HG03103 (cell line): ENCODE results near the gene USP49.
A peak's percentile ranks its signal among the peaks of the same experiment; 100 is the strongest.

Experiments
- ATAC-seq: cut with Tn5 transposase; IDR thresholded peaks from one replicate; pipeline ENCODE4 v1.9.1; 2021; ENCODE audit warnings: low read depth; ENCODE audit not compliant: unreplicated experiment

The USP49 gene

DNA sequence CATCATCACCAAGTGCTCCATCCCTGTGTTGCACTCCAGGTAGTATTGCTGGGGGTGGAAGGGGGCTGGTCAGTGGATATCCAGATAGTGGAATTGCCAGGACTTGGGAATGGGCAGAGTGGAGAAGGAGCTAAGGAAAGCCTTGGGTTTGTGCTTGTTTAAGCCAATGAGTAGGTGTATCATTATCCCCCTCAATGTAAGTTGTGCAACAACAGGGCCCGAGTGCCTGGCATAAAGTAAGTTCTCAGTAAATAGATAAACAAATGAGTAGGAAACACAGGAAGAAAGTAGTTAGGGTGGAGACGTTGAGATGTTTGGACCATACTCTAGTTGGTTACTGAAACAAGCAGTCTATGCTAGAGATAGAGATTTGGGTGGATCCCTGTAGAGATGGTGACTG lies 36.6 kb upstream of the USP49 start:
- no peak for ATAC-seq

DNA sequence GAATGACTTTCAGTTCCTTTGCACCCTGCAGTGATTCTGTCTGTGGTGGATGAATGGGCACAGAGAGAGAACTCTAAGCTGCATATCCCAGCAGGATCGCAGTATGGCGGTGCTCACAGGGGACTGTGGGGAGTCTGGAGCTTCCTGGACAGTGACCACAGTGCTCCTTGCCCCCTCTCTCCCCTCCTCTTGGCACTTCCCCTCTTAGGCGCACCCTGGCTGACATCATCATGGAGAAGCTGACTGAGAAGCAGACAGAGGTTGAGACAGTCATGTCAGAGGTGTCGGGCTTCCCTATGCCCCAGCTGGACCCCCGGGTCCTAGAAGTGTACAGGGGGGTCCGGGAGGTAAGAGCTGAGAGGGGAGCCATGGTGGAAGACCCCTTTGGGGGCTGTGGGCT lies 34.7 kb upstream of the USP49 start:
- ATAC-seq = no peak

DNA sequence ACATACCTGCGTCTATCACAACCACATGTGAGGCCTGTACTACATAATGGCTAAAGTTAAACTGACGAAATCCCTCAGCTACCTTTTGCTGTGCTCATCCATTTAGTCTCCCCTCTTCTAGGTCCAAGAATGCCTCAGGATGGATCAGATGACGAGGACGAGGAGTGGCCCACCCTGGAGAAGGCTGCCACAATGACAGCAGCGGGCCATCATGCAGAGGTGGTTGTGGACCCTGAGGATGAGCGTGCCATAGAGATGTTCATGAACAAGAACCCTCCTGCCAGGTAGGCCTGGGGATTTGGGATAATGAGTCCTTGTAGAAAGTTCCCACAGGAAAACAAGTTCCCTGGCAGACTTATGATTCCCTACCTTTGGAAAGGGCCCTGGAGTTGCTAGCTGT lies 32.1 kb upstream of the USP49 start:
- no peak for ATAC-seq

DNA sequence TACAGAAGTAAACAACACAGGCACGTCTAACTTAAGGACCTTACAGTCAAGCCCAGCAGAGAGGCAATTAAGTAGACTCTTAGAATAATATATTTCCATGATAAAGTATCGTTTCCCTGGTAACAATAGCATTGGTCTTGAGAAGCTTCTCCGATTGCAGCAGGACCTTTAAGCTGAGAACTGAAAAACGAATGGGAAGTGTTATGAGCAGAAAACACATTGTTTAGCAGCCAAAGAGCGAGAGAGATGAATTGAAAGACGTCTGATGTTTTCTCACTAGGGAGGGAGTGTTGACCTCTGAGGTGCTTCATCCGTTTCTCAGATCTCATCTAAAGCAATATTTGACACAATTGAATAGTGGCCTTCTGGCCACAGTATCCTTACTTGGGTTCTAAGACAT lies 27.0 kb upstream of the USP49 start:
- no peak for ATAC-seq

DNA sequence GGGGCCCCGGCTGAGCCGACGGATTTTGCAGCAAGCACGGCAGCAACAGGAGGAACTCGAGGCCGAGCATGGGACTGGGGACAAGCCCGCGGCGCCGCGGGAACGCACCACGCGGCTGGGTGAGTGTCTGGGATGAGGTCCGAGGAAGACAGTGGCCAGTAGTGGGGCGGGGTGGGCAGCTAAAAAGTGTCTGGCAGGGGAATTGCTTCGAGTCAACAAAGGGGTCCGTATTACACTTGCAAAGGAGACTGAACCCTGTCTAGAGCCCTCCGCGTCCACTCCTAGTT lies 26.5 kb upstream of the USP49 start:
- ATAC-seq = peak; percentile 11

DNA sequence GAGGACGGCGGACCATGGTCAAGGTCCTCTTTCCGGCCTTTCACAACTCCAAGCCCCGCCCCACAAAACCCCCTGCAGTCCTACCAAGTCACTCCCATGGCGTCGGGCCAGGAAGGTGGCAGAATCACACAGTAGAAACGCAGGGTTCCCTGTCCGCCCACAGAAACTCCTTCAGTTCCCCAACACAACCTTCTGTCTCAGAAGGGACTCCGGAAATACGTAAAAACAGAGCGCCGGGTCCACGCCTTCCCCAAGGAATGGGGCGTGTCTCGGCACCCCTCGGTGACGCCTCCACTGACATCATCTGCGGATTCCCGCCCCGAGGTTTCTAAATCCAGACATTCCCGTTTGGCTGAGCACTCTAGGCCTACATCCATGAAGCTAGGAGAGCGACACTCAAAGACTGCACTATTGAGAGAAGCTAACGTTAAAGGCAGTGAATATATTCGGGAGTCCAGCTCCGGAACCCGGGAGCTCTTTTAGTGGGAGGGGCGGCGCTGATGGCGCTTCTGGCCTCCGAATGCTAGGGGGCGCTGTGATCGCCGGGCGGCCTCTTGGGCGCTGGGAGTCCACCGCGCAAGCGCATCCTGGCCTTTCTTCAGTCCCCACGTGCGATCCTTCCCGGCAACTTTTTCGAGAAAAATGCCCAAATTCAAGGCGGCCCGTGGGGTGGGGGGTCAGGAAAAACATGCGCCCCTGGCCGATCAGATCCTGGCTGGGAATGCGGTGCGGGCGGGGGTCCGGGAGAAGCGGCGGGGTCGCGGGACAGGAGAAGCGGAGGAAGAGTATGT lies 25.9 kb upstream of the USP49 start, which contains the start of the genes BYSL and MED20:
BYSL (plus strand) TSS at position 579 of the 791 bp plus-strand sequence; CDS start at position 643, 64 bp downstream.
MED20 (minus strand) TSS at position 219 of the 791 bp plus-strand sequence; CDS start at position 98, 121 bp downstream.
- ATAC-seq = peak; percentile 78

DNA sequence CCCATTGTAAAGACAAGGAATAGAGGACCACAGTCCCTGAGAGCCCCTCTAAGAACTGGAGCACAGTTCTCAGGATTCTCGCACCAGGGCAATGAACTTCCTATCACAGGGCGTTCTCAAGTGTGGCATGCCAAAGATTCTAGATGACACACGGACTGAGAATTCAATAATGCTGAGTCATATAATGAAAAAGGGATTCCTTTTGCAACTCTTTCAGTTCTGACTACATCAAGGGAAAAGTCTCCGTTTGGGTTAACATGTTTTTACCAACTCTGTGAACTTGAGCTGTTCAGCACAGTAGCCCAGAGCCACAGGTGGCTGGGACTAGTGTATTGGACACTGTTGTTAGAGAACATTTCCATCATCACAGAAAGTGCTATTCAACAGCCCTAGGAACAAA lies 22.4 kb upstream of the USP49 start:
- ATAC-seq = no peak

DNA sequence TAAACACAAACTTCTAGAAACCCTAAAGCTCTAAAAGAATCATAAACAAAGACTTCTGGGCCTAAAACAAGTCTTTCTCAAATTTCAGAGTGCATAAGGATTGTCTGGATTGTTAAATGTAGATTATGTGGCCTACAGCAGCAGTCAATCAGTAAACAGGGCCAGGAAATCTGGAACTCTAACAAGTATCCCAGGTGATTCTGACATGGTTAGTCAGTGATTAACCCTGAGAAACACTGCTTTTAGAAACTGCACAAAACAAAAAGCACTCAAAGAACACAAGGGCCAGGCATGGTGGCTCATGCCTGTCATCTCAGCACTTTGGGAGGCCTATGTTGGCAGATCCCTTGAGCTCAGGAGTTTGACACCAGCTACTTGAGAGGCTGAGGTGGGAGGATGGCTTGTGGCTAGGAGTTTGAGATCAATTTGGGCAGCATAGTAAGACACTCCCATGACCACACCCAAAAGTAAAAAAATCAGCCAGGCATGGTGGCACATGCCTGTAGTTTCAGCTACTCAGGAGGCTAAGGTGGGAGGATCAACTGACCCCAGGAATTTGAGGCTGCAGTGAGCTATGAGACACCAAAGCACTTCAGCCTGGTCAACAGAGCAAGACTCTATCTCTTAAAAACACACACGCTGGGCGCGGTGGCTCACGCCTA lies 19.8 kb upstream of the USP49 start:
- no peak for ATAC-seq

DNA sequence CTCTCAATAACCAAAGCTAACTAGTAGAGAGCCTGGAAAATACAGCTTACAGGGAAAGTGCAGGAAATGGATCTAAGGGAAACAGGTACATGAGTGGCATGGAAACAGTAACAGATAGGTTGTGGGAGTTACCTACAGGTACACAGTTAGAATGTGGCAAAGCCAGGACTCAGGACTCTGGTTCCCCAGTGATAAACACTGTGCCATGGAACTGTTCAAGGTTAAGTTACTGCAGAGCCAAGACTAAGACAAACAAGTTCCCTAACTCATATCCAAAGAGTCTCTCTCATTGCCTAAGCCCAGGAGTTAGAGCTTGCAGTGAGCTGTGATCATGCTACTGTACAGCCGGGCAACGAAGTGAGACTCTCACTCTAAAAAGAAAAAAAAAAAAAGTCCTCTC lies 19.2 kb upstream of the USP49 start:
- ATAC-seq = no peak

DNA sequence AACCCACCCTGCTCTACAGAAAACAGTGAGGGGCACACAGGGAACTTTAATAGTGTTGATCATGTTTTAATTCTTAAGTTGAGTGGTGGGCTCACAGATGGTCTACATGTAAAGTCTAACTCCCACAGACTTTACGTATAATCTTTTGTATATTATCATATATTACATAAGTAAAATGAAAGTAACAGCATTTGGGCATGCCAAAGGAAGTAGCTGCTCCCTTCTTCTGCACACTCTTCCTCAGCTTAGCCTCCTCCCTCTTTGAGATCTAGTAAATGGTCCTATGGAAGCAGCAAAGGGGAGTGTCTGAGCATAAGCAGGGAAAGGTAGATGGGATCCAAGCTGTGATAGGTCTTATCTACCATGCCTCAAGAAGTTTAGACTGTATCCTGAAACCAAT lies 14.6 kb upstream of the USP49 start:
- ATAC-seq = no peak

DNA sequence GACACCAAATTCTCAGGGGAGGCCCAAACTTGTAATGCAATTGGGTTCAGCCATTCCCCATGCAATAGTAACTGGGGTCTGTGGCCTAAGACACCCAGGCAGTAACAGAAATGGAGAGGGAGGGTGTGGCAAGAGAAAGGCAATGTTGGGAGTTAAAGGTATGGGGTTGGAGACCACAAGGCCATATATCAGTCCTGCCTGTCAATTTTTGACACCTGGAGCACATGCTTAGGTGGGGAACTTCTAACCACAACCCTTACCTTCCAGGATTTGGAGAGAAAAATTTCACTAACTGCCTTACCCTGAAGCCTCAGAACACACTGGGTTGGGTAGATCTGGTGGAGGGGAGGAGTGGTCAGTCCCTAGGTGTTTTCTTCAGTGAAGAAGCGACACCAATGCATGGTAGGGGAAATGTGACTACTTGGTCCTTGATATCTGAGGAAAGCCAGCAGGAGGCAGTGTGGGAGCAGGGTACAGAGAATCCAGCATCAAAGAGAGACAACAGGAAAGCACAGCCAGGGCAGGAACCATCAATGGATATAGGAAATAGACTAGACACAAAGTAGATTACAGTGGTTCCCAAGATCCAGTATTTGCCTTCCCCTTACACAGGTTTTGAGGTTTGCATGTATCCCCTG lies 6.8 kb upstream of the USP49 start:
- ATAC-seq = no peak

DNA sequence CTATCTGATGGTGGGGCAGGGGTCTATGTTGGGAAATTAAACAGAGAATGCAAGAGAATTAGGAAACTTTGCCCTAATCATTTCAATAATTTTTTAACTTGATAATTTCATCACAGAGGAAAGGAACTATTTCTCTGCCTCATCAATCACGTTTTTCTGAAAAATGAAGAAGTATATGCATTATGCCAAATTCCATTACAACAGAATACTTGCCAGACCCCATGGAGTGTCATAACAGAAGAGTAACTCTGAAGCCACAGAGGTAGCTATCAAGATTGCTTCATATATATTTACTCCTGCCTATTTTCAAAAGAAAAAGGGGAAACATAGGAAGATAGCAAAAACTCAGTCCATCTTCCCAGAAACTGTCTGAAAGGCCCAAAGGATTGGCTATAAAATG lies 5.7 kb upstream of the USP49 start:
- no peak for ATAC-seq

DNA sequence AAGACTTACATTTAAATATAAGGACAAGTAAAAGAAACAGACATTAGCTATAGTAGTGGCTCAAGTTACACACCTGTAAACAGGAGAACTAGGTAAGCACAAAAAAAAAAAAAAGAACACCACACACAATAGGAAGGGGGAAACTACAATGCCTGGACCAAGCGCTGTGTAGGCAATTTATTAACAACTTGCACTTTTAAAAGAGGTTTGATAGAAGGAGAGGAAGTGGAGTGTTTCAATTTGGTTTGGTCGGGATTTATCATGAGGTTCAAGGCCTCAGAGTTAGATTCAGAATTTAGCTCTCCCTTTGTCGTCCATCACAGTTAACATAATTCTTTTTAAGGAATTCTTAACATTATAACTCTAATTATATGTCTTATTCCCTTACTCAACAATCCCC lies 1.1 kb upstream of the USP49 start:
- ATAC-seq = no peak

DNA sequence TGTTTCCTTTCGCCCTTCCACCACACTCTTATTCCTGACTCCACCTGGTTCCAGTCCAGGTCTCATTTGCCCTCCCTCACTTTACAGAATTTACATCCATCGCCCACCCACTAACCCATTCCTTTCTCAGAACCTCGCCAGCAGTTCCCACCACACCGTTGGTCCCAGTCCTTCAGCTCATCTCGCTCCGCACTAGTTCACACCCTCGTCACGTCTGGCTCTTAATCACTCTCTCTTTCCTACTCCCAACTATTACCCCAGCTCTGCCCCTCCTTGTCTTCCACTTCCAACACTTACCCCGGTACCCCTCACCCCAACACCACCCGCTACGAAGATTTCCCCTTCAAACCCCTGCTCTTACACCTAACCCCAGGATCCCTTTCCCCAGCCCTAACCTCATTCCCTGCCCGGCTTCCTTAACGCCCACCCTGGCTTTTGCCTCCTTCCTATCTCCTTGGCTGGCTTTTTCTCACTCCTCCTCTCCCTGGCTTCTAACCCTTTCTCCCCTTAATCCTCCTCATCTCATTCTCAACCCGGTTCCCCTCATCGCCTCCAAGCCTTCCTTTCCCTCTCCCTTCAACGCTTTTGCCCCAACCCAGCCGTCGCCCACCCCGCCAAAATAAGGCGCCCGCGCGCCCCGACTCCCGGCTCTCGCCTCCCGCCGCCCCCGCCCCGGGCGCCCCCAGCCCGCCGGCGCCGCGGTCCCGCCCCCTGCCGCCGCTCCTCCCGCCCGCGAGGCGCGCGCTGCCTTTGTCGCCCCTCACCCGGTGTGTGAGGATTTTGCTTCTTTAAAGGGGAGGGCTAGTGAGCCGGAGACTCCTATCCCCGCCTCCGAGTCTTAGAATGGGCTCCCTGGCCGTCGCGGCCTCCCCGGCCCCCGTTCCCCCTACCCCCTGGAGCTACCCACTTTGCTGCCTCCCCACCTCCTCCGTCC lies 542 bp downstream of the USP49 start:
- peak; percentile 14 for ATAC-seq

DNA sequence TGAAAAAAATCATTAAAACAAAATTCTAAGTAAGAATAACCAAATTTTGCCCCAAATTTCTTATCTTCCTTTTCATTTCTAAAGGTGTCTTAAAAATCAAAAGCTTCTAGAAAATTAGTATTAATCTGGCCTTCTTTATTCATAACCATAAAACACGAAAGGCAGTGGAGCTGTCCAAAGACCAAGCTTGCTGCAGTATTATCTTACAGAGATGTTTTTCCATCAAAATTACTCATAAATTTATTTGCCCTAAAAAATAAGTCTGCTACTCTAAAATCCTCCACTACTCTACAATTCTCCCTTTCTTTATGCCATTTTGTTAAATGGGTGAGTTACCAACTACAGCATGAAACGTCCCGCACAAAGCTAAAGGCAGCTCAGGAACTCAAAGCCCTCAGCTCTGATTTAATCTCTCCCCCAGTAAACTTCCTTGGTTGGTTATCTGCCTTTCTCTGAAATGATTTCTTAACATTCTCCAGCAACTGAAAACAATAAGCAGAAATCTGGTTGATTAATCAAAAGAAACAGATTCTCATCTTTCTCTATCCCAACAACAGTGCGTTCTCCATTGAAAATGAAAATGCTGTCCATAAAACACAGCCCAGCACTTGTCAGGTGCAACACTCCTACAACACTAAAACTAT lies 2.1 kb downstream of the USP49 start:
- no peak for ATAC-seq

DNA sequence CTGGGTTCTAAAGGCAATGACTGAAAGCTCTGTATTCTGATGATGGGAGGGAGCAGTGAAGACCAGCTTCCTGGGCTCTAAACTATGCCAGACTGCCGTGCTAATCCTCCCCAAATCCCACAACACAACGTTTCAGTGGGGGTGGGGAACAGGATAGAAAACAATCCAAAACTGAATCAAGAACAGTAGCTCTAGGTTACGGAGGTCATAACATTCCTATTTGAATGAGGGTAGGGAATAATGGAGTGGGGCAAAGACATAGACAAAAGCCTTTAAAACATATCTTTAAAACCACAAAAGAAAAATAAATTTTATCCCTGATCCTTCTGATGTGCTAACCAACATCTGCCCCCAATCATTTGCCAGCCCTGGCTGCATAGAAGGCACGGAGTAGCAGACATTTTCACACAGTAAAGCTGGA lies 7.8 kb downstream of the USP49 start:
- no peak for ATAC-seq

DNA sequence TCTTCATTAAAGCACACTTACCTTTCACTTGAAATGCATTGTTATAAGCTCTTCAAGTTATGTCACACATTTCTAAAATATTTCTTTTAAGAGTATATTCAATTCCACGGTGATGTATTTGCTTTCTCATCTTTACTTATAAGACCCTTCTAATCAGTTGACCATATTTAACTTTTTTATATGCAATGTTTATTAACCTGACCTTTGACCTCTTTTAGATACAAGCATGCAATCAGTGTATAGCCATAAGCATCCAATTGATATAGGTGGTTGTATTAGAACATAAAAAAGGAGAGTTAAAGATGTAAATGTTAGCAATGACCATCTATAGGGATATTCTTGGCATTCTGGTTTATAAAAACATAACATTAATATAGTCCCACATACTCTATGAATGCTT lies 9.2 kb downstream of the USP49 start:
- no peak for ATAC-seq

DNA sequence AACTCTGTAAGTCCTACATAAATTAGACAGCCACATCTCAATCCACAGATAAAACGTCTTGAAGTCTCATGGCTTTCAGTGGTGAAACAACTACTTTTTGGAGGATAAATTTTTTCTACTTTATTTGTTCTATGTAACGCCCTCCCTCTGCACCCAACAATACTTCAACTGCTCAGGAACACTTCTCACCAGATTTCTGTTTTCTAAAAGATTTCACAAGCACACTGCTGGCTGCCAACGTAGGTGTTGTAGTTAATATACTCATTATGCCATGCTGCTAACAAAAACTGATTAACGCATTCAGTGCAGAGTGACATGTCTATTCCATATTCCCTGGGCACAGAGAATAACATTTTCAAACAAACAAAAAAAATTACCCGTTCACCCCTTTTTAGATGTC lies 10.2 kb downstream of the USP49 start:
- ATAC-seq = no peak

DNA sequence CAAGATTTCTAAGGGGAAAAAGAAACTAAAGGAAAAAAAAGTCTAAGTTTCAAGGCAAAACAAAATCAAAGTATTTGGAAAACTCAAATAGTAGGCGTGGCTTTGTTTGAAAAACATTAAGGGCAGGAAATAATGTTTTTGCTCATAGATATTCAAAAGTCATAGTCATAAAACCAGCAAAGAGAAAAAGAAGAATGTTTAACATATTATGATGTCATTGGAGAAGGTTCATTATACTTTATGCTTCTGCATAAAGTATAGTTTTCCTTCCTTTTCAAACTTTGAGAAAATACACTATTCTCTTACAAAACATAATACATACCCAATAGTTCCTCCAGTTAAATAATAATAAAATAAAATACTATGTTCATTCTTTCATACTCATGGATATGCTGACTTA lies 13.7 kb downstream of the USP49 start:
- no peak for ATAC-seq

DNA sequence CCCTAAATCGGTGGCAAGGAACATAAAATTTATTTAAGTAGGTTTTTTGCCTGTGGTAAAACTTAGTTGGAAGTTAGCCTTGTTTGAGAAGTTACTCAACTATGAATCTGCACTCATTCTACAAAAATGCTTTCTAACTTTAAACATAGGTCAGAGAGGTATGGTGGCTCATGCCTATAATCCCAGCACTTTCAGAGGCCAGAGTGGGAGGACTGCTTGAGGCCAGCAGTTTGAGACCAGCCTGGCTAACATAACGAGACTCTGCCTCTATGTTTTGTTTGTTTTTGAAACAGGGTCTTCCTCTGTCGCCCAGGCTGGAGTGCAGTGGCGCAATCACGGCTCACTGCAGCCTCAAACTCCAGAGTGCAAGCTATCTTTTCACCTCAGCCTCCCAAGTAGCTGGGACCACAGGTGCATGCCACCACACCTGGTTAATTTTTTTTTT lies 16.2 kb downstream of the USP49 start:
- no peak for ATAC-seq
